ENCODE data around the gene PPP2R5D. TPM values are rescaled to one million over a fixed set of nuclear protein-coding genes. Genes with fewer than 3 reads are reported as not detected.

The PPP2R5D gene
- 28.4 to 31.5 TPM (median 29.7 TPM) in 5 replicates for total RNA-seq (2022; extraction: Qiagen RNA extraction)

GRCh38 chr6:42984001-42984923 lies at the start of gene PPP2R5D:
Gene PPP2R5D, plus strand, starts transcription at chr6:42984570. Its CDS starts 108 bp downstream, at chr6:42984678.

GRCh38 chr6:42960243-42961019 lies 23.9 kb upstream of the PPP2R5D start, which contains the start of gene GNMT:
Gene GNMT, plus strand, starts transcription at chr6:42960754. Its CDS starts 14 bp downstream, at chr6:42960768.

GRCh38 chr6:42978839-42979522 lies 5.4 kb upstream of the PPP2R5D start, which contains the start of gene PEX6:
Gene PEX6, minus strand, starts transcription at chr6:42979181. Its CDS starts 31 bp downstream, at chr6:42979150.

GRCh38 chr6:43013843-43014433 lies 29.6 kb downstream of the PPP2R5D start, which contains the start of the genes KLHDC3 and MEA1:
Gene KLHDC3, plus strand, starts transcription at chr6:43014249. Its CDS starts 2,944 bp downstream, at chr6:43017193.
Gene MEA1, minus strand, starts transcription at chr6:43013946. Its CDS starts 133 bp downstream, at chr6:43013813.

GRCh38 chr6:43021270-43022047 lies 37.1 kb downstream of the PPP2R5D start, which contains the start of gene RRP36:
Gene RRP36, plus strand, starts transcription at chr6:43021623. Its CDS starts 32 bp downstream, at chr6:43021655.

GRCh38 chr6:43053545-43054205 lies 69.3 kb downstream of the PPP2R5D start, which contains the start of gene CUL7:
Gene CUL7, minus strand, starts transcription at chr6:43053851. Its CDS starts 1,063 bp downstream, at chr6:43052788.

GRCh38 chr6:43059168-43060033 lies 75.0 kb downstream of the PPP2R5D start, which contains the start of the genes KLC4 and MRPL2:
Gene KLC4, plus strand, starts transcription at chr6:43059631. Its CDS starts 1,705 bp downstream, at chr6:43061336.
Gene MRPL2, minus strand, starts transcription at chr6:43059434. Its CDS starts 53 bp downstream, at chr6:43059381.

Other genes with a start within 250 kb of the PPP2R5D start
- gene TBCC, start 238.5 kb upstream of the PPP2R5D start, total RNA-seq (2022; extraction: Qiagen RNA extraction), result 14.8 to 16.7 TPM (median 16.0 TPM) in 5 replicates
- 2.5 to 3.7 TPM (median 3.2 TPM) in 5 replicates for gene BICRAL, start 202.5 kb upstream of the PPP2R5D start, total RNA-seq (2022; extraction: Qiagen RNA extraction)
- 63.6 to 78.7 TPM (median 69.2 TPM) in 5 replicates for gene RPL7L1, start 105.0 kb upstream of the PPP2R5D start, total RNA-seq (2022; extraction: Qiagen RNA extraction)
- gene PTCRA, start 68.5 kb upstream of the PPP2R5D start, total RNA-seq (2022; extraction: Qiagen RNA extraction), result not detected in 5 replicates
- gene CNPY3, start 55.1 kb upstream of the PPP2R5D start, total RNA-seq (2022; extraction: Qiagen RNA extraction), result 33.9 to 43.7 TPM (median 41.4 TPM) in 5 replicates
- 0.08 to 0.19 TPM (median 0.13 TPM) in 4 of 5 replicates, not detected in the other for gene GNMT, start 23.8 kb upstream of the PPP2R5D start, total RNA-seq (2022; extraction: Qiagen RNA extraction)
- 5.8 to 10.5 TPM (median 10.1 TPM) in 5 replicates for gene PEX6, start 5.4 kb upstream of the PPP2R5D start, total RNA-seq (2022; extraction: Qiagen RNA extraction)
- 93.9 to 110 TPM (median 98.0 TPM) in 5 replicates for gene MEA1, start 29.4 kb downstream of the PPP2R5D start, total RNA-seq (2022; extraction: Qiagen RNA extraction)
- gene KLHDC3, start 29.7 kb downstream of the PPP2R5D start, total RNA-seq (2022; extraction: Qiagen RNA extraction), result 25.9 to 28.6 TPM (median 27.3 TPM) in 5 replicates
- 70.2 to 79.1 TPM (median 72.4 TPM) in 5 replicates for gene RRP36, start 37.1 kb downstream of the PPP2R5D start, total RNA-seq (2022; extraction: Qiagen RNA extraction)
- 5.4 to 8.8 TPM (median 8.4 TPM) in 5 replicates for gene CUL7, start 69.3 kb downstream of the PPP2R5D start, total RNA-seq (2022; extraction: Qiagen RNA extraction)
- gene MRPL2, start 74.9 kb downstream of the PPP2R5D start, total RNA-seq (2022; extraction: Qiagen RNA extraction), result 51.6 to 56.6 TPM (median 55.3 TPM) in 5 replicates
- 4.9 to 8.2 TPM (median 6.4 TPM) in 5 replicates for gene KLC4, start 75.1 kb downstream of the PPP2R5D start, total RNA-seq (2022; extraction: Qiagen RNA extraction)
- 4.0 to 5.0 TPM (median 4.4 TPM) in 5 replicates for gene PTK7, start 91.7 kb downstream of the PPP2R5D start, total RNA-seq (2022; extraction: Qiagen RNA extraction)
- 12.2 to 17.9 TPM (median 16.7 TPM) in 5 replicates for gene SRF, start 186.7 kb downstream of the PPP2R5D start, total RNA-seq (2022; extraction: Qiagen RNA extraction)
- gene CUL9, start 197.6 kb downstream of the PPP2R5D start, total RNA-seq (2022; extraction: Qiagen RNA extraction), result 6.1 to 9.7 TPM (median 9.2 TPM) in 5 replicates
- gene DNPH1, start 244.9 kb downstream of the PPP2R5D start, total RNA-seq (2022; extraction: Qiagen RNA extraction), result 77.1 to 92.6 TPM (median 87.3 TPM) in 5 replicates